SW480 (cell line): ENCODE measurements around the gene KCNK18.
"Not testable (repeated sequence)": the region's sequence is repeated elsewhere in the genome, so short reads cannot be mapped to it uniquely, and the experiment has no call there.

Source experiments
- DNase-seq: peaks from one replicate; pipeline ENCODE4 v3.0.0-alpha.2; 2016; ENCODE audit warnings: low spot score

KCNK18 gene

GRCh38 chr10:117221156-117221711 is 23.9 kb downstream of the KCNK18 start:
- DNase-seq = peak; percentile 89

- no peak for DNase-seq
Observed at GRCh38 chr10:117222552-117222951, 25.3 kb downstream of the KCNK18 start.

- no peak for DNase-seq
Observed at GRCh38 chr10:117222976-117223692, 25.8 kb downstream of the KCNK18 start.

GRCh38 chr10:117223693-117224430 is 26.6 kb downstream of the KCNK18 start:
- no peak for DNase-seq

- no peak for DNase-seq
Observed at GRCh38 chr10:117224881-117225280, 27.6 kb downstream of the KCNK18 start.

- peak; percentile 49 for DNase-seq
Observed at GRCh38 chr10:117226813-117227451, 29.6 kb downstream of the KCNK18 start.

- no peak for DNase-seq
Observed at GRCh38 chr10:117228210-117228609, 30.9 kb downstream of the KCNK18 start.

GRCh38 chr10:117230107-117230506 is 32.8 kb downstream of the KCNK18 start:
- DNase-seq = not testable (repeated sequence)

- DNase-seq = no peak
Observed at GRCh38 chr10:117237401-117237991, 40.2 kb downstream of the KCNK18 start.

GRCh38 chr10:117239051-117239450 is 41.8 kb downstream of the KCNK18 start:
- DNase-seq = no peak

GRCh38 chr10:117239721-117240620 is 42.7 kb downstream of the KCNK18 start:
- no peak for DNase-seq

- no peak for DNase-seq
Observed at GRCh38 chr10:117240621-117241529, 43.6 kb downstream of the KCNK18 start, which contains the start of gene SLC18A2. SLC18A2 (plus strand) TSS chr10:117241114; CDS start chr10:117241694, 580 bp downstream.

GRCh38 chr10:117241541-117242462 is 44.5 kb downstream of the KCNK18 start:
- DNase-seq = no peak

GRCh38 chr10:117242463-117242832 is 45.2 kb downstream of the KCNK18 start:
- no peak for DNase-seq

- DNase-seq = peak; percentile 43
Observed at GRCh38 chr10:117246997-117247671, 49.8 kb downstream of the KCNK18 start.

GRCh38 chr10:117248750-117249465 is 51.6 kb downstream of the KCNK18 start:
- DNase-seq = no peak

- peak; percentile 17 for DNase-seq
Observed at GRCh38 chr10:117249493-117250093, 52.3 kb downstream of the KCNK18 start.
